ENCODE results near the gene ACOD1. TPM values are rescaled to one million over a fixed set of nuclear protein-coding genes. Genes with fewer than 3 reads are reported as not detected.
A peak's percentile ranks its signal among the peaks of the same experiment; 100 is the strongest.

The ACOD1 gene
- total and polyA plus RNA-seq, 2 experiments from 2014 or later = not detected

- no peak overlapping the region for H2AFZ ChIP-seq
- H3K36me3 ChIP-seq (replicated peaks; ENCODE audit: insufficient read depth, low read depth) = no peaks in the 10 kb centered on the region
- TF ChIP-seq CTCF (IDR thresholded peaks at IDR 0.05; ENCODE audit: poor library complexity) = no peak
- H3K4me1 ChIP-seq (ENCODE audit: insufficient read depth) = peaks cover 6% of the 10 kb centered on the region
- 54% methylated on average over 6 of the region's 6 CpGs for WGBS (ENCODE audit: low lambda C conversion rate, missing lambda C conversion rate)
- H3K79me2 ChIP-seq = no peaks in the 10 kb centered on the region
- no peaks in the 10 kb centered on the region for H4K20me1 ChIP-seq (ENCODE audit: insufficient read depth, poor library complexity, severe bottlenecking)
- no peaks in the 10 kb centered on the region for H3K9me3 ChIP-seq (ENCODE audit: low read depth)
- no peaks in the 10 kb centered on the region for H3K9me2 ChIP-seq (replicated peaks; ENCODE audit: insufficient read depth)
- H3K4me3 ChIP-seq = no peak overlapping the region
- H3K4me2 ChIP-seq = no peak overlapping the region
- peaks cover 12% of the 10 kb centered on the region for H3K27me3 ChIP-seq
- no peak for DNase-seq (ENCODE audit: low spot score)
- no peak overlapping the region for H3K27ac ChIP-seq
Observed at GRCh38 chr13:76982061-76982460, 33.8 kb downstream of the ACOD1 start.

GRCh38 chr13:76983676-76984075 is 35.4 kb downstream of the ACOD1 start:
- TF ChIP-seq EZH2phosphoT487 (IDR thresholded peaks at IDR 0.05; ENCODE audit: low read depth, severe bottlenecking, unreplicated experiment) (no peak), EZH2 (IDR thresholded peaks at IDR 0.05; ENCODE audit: borderline replicate concordance) (no peak), CTCF (IDR thresholded peaks at IDR 0.05; ENCODE audit: poor library complexity) (no peak)
- Histone ChIP-seq H3K36me3 (replicated peaks; ENCODE audit: insufficient read depth, low read depth) (no peaks in the 10 kb centered on the region), H3K4me1 (ENCODE audit: insufficient read depth) (peaks cover 6% of the 10 kb centered on the region), H3K79me2 (no peaks in the 10 kb centered on the region), H4K20me1 (ENCODE audit: insufficient read depth, poor library complexity, severe bottlenecking) (no peaks in the 10 kb centered on the region), H3K9me3 (ENCODE audit: low read depth) (no peaks in the 10 kb centered on the region), H3K27me3 (peaks cover 12% of the 10 kb centered on the region), H3K4me3 (no peak overlapping the region), H3K27ac (no peak overlapping the region), H3K9me2 (replicated peaks; ENCODE audit: insufficient read depth) (no peaks in the 10 kb centered on the region), H3K4me2 (no peak overlapping the region), H2AFZ (no peak overlapping the region)
- 79% methylated on average over 5 of the region's 5 CpGs for WGBS (ENCODE audit: low lambda C conversion rate, missing lambda C conversion rate)
- DNase-seq (ENCODE audit: low spot score) = no peak

GRCh38 chr13:76991432-76991795 is 43.1 kb downstream of the ACOD1 start:
- peak; percentile 13 for DNase-seq (ENCODE audit: low spot score)
- H3K9me2 ChIP-seq (replicated peaks; ENCODE audit: insufficient read depth) = no peaks in the 10 kb centered on the region
- 38% methylated on average over 15 of the region's 15 CpGs for WGBS (ENCODE audit: low lambda C conversion rate, missing lambda C conversion rate)
- peaks cover 6% of the 10 kb centered on the region for H3K4me1 ChIP-seq (ENCODE audit: insufficient read depth)
- peak overlapping the region; percentile 87 for H3K4me2 ChIP-seq
- peaks cover 25% of the 10 kb centered on the region for H3K79me2 ChIP-seq
- H3K9me3 ChIP-seq (ENCODE audit: low read depth) = no peaks in the 10 kb centered on the region
- H3K27ac ChIP-seq = peak overlapping the region; percentile 96
- H3K36me3 ChIP-seq (replicated peaks; ENCODE audit: insufficient read depth, low read depth) = no peaks in the 10 kb centered on the region
- no peak for TF ChIP-seq CTCF (IDR thresholded peaks at IDR 0.05; ENCODE audit: poor library complexity)
- TF ChIP-seq EZH2 (IDR thresholded peaks at IDR 0.05; ENCODE audit: borderline replicate concordance) = no peak
- TF ChIP-seq EZH2phosphoT487 (IDR thresholded peaks at IDR 0.05; ENCODE audit: low read depth, severe bottlenecking, unreplicated experiment) = no peak
- H3K27me3 ChIP-seq = no peaks in the 10 kb centered on the region
- no peaks in the 10 kb centered on the region for H4K20me1 ChIP-seq (ENCODE audit: insufficient read depth, poor library complexity, severe bottlenecking)
- peak overlapping the region; percentile 46 for H3K4me3 ChIP-seq
- H2AFZ ChIP-seq = peak overlapping the region; percentile 98

Measured in hepatocyte (in vitro differentiated cells).